T47D (cell line): ENCODE data around the gene NOS3.
A peak's percentile ranks its signal among the peaks of the same experiment; 100 is the strongest.

Experiments
- DNase-seq, 2 experiments: peaks; one replicate each; pipeline versions ENCODE4 v3.0.0 to v3.0.0-alpha.2; 2011 to 2012; ENCODE audit warnings: low read depth in 1 of 2, low spot score in 1 of 2
- JUND ChIP-seq: IDR thresholded peaks from 2 replicates; pipeline ENCODE4 v1.6.1; 2012; ENCODE audit warnings: low read depth
- in situ Hi-C: cut with HindIII; loops from 2 replicates; pipeline ENCODE4 v1.10.0; 2016; ENCODE audit warnings: low sequenced_read_pairs, low pct_unique_long_range_greater_than_20kb

The NOS3 gene

DNA sequence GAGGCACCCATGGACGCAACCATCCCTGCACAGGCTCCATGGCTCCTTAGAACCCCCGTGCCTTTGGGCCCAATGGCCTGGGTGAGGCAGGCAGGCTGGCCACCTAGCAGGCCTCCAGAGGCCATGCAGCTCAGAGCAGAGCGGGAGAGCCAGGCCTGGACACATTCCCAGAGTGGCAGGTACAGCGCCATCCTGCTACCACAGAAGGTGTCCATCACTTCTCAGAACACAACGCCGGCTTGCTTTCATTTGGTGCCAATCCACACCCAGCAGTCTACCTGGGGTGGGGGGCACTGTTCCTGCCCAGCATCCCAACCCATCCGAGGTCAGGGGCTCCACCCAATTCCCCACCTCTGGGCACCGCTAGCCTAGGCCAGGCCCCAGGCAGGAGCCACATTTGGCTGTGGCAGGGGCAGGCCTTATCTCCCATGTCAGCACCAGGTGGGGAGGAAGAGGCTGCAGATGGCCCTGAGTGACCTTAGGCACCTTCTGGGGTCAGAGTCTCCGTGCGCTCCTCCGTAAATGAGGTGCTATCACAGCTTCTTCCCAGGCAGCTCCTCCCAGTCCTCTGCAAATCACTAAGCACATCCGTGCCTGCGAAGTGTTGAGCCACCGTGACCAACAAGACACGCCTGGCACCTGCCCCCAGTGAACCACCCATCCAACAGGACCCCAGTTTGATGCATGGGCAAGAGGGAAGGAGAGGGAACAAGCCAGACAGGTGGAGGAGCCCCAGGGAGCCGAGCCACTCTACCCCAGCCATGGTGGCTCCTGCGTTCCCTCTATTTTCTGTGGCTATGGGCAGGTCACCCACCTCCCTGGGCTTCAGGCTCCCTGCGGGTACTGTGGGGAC lies 26.9 kb upstream of the NOS3 start:
- in situ Hi-C loops = no loop called here
- no peak for TF ChIP-seq JUND
- DNase-seq = no peak

- in situ Hi-C loops = no loop called here
- TF ChIP-seq JUND = no peak
- peak in 1 of 2 experiments; percentile 33 for DNase-seq
These were observed 26.2 kb upstream of the NOS3 start for GRCh38 chr7:150964593-150965111.

DNA sequence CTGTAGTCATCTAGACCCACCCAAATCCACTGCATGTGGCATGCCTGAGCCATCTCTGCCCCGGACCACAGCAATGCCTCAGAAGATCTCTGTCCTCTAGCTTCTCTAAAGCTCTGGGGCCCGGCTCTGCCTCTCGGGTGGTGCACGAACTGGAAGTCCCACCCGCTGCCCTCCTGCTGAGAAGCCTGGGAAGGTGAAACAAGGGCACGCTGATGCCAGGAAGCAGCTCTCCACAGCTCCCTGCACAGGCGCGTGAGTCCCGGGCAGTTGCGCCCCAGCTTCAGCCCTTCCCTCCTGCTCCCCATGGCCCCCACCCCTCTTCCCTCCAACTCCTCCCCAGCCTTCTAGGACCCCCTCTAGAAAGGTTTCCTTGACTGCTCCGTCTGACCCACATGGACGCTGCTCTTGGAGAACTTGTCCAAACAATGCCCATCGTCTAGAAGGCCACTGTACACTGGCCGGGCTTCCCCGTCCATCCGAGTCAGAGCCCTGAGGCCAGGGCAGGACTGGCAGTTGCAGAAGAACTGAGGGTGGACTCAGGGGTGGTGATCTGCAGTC lies 25.5 kb upstream of the NOS3 start:
- no peak for DNase-seq
- no peak for TF ChIP-seq JUND
- in situ Hi-C loops = no loop called here

- no peak for TF ChIP-seq JUND
- no peak for DNase-seq
- in situ Hi-C loops = no loop called here
These were observed 24.8 kb upstream of the NOS3 start for GRCh38 chr7:150966002-150966401.

DNA sequence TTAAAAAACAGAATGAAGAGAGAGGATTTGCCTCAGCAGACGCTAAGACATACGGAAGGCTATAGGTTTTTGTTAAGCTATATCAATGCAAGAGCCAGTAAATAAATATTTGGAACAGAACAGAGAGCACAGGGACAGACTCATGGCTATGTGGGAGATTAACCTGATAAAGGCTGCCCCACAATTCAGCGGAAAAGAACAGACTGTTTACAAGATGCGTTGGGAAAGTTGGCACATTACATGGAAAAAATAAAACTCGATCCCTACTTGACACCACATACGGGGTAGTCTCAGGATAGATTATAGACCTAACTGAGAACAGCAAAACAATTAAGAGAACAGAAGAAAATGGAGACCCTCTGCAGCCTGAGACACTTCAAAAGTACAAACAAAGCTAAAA lies 23.5 kb upstream of the NOS3 start:
- in situ Hi-C loops = no loop called here
- TF ChIP-seq JUND = no peak
- DNase-seq = no peak

GRCh38 chr7:150968056-150968733 lies 22.6 kb upstream of the NOS3 start:
- in situ Hi-C loops = no loop called here
- no peak for TF ChIP-seq JUND
- no peak for DNase-seq

DNA sequence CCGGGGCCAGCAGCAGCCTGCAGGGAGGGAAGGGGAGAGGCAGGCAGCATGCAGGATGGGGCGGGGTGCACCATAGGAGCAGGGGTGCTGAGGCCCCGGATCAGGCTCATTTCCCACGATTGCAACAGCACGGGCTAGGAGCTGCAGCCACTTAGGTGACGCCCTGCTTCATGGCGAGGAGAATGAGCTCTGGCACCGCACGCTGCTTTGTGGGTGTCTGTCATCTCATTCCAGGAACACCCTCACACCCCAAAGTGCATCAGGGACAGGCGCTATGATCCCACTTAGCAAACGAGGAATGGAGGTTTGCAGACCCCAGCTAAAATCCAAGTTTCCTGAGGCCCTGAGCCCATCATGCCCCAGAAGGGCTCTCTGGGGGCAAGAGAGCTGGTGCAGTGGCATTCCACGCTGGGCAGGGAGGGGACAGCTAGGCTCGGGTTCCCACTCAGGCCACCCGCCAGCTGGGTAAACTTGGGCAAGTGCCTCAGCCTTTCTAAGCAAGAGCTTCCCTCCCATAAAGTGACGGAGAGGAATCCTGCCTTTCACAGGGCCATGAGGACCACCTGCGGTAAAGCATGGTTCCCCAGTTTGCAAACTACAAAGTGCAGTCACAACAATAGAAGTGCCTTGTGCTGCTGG lies 22.0 kb upstream of the NOS3 start:
- in situ Hi-C loops = no loop called here
- TF ChIP-seq JUND = no peak
- no peak for DNase-seq

GRCh38 chr7:150969475-150969874 lies 21.3 kb upstream of the NOS3 start:
- DNase-seq = no peak
- no peak for TF ChIP-seq JUND
- in situ Hi-C loops = no loop called here

DNA sequence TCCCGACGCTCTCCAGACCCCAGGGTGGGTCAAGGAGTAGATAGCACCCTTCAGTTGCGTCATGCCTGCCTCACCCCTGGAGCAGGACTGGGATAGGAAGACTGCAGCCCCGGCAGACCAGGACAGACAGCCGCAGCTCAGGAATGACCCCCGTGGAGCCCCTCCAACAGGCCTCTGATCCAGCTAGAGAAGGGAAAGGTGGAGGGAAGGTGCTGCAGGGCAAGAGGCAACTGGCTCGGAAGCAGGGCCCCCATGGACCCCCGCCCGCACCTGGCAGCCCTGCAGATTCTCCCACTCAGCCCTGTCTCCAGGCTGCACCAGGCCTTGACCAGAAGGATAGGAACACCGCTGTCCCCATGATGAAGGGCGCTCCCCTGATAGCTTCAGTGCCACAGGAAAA lies 20.4 kb upstream of the NOS3 start:
- no peak for TF ChIP-seq JUND
- in situ Hi-C loops = no loop called here
- DNase-seq = no peak

- in situ Hi-C loops = no loop called here
- no peak for DNase-seq
- no peak for TF ChIP-seq JUND
These were observed 19.4 kb upstream of the NOS3 start for GRCh38 chr7:150971242-150972022.

- DNase-seq = no peak
- no peak for TF ChIP-seq JUND
- in situ Hi-C loops = no loop called here
These were observed 18.8 kb upstream of the NOS3 start for GRCh38 chr7:150972023-150972468.

- in situ Hi-C loops = no loop called here
- no peak for TF ChIP-seq JUND
- no peak for DNase-seq
These were observed 18.1 kb upstream of the NOS3 start for GRCh38 chr7:150972741-150973140.
